Activated CD4-positive, alpha-beta T cell treated with anti-CD3 and anti-CD28 coated beads for 1 hour (primary cell): ENCODE measurements around the gene NCOA1.
"Not testable (repeated sequence)": the region's sequence is repeated elsewhere in the genome, so short reads cannot be mapped to it uniquely, and the experiment has no call there.

Experiments used
- DNase-seq: peaks from one replicate; pipeline ENCODE4 v3.0.0-alpha.2; 2020

Gene NCOA1

DNA sequence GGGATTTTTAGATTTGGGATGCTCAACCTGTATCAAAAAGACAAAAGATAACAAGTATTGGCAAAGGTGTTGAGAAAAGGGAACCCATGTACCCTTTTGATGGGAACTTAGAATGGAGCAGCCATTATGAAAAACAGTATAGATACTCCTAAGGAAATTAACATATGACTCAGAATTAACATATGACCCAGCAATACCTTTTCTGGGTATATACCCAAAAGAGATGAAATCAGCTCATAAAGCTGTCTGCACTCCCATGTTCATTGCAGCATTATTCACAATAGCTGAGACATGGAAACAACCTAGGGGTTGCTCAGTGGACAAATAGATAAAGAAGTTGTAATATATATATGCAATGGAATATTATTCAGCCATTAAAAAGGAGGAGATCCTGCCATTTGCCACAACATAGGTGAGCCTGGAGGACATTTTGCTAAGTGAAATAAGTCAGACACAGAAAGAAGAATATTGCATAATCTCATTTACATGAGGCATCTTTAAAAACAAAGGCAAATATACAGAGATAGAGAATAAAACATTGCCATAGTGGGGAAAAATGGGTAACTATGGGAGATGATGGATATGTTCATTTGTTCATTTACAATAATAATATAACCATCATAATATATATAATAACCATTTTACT, 160.1 kb downstream of the NCOA1 start:
- no peak for DNase-seq

DNA sequence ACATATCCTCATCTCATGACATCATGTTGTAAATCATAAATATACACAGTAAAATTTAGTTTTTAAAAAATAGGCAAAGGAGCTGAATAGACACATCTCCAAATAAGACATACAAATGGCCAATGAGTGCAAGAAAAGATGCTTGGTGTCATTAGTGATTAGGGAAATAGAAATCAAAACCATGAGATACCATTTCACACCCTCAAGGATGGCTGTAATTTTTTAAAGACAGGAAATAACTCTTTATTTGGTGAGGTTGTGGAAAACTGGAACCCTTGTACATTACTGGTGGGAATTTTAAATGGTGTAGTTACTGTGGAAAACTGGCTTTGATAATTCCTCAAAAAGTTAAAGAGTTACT, 160.6 kb downstream of the NCOA1 start:
- DNase-seq = no peak

GRCh38 chr2:24652265-24653182, 161.5 kb downstream of the NCOA1 start:
- DNase-seq = no peak

- DNase-seq = no peak
Measured at GRCh38 chr2:24657818-24658217, 166.8 kb downstream of the NCOA1 start.

- DNase-seq = no peak
Measured at GRCh38 chr2:24658531-24659202, 167.6 kb downstream of the NCOA1 start.

- DNase-seq = no peak
Measured at GRCh38 chr2:24659862-24660261, 168.8 kb downstream of the NCOA1 start.

DNA sequence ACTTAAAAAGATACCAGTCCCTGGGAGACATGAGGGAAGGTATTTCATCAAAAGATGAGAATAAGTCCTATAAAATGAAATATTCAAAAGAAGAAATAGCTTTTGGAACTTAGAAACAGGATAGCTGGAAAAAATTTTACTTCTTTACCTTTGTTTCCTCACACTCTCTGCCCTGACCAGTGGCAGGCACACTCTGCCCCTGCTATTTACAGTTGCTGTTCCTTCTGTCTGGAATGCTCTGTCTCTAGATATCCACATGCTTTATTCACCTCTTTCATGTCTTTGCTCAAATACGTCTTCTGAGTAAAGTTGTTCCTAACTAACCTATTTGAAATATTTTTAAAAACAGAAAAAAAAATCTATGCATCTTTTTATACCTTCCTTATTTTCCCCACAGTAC, 176.5 kb downstream of the NCOA1 start:
- DNase-seq = no peak

GRCh38 chr2:24671230-24671629, 180.2 kb downstream of the NCOA1 start:
- DNase-seq = no peak

GRCh38 chr2:24672589-24672988, 181.5 kb downstream of the NCOA1 start:
- DNase-seq = no peak

GRCh38 chr2:24675338-24675737, 184.3 kb downstream of the NCOA1 start:
- DNase-seq = no peak

GRCh38 chr2:24676493-24676892, 185.4 kb downstream of the NCOA1 start:
- no peak for DNase-seq

GRCh38 chr2:24678066-24678465, 187.0 kb downstream of the NCOA1 start:
- not testable (repeated sequence) for DNase-seq

GRCh38 chr2:24680196-24680595, 189.1 kb downstream of the NCOA1 start:
- DNase-seq = no peak

DNA sequence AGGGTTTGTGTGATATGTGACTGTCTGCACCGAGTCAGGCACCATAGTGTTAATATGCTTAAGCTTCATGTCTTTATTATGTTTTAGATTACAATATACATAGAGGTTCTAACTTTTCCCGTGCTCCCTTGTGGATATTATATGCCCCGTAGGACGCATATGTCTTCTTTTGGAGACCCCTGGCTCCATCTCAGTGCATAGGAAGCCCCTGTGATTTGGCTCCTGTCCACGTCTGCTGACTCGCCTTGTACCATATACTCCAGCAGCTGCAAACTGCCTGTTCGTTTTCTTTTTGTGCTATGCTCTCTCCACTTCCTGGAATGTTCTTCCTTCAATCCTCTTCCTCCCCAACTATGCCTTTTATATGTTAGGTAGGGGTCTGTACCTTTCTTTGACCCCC, 191.2 kb downstream of the NCOA1 start:
- DNase-seq = no peak

- no peak for DNase-seq
Measured at GRCh38 chr2:24683408-24683807, 192.4 kb downstream of the NCOA1 start.

- DNase-seq = no peak
Measured at GRCh38 chr2:24690524-24690923, 199.5 kb downstream of the NCOA1 start.

DNA sequence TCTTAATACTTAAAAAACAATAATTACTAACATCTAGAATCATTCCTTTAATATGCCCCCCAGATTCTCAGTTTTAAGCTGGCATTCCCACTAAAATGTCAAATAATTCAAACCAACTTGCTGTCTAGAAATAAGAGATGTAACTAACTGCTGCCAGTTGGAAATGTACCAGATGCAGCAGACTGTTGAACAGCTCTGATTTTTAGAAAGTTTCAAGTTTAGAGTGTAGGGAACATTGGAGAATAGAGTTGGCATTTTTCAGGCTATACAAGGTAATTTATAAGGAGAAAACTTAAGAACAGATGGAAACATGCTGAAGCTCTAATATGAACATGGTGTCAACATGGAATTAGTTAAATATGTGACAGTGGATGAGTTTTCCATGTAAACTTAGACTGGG, 200.8 kb downstream of the NCOA1 start:
- DNase-seq = no peak

GRCh38 chr2:24697792-24698191, 206.7 kb downstream of the NCOA1 start:
- no peak for DNase-seq

DNA sequence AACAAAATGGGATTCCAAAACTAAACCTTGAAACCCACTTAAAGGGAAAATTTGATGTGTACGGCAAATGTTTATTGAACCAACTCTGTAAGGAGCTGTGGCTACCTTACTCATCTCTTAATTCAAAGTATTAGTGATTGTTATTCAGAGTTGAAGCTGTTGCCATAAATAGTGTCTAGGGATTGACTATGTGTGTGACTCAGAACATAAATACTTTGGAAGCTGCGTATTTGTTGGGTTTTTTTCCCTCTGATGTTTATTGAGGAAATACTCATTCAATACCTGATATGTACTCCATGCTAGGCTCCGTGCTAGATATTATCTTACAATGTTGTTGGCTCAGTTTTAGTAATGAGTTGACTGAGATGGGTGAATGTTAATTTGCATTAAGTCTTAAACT, 211.7 kb downstream of the NCOA1 start:
- no peak for DNase-seq

DNA sequence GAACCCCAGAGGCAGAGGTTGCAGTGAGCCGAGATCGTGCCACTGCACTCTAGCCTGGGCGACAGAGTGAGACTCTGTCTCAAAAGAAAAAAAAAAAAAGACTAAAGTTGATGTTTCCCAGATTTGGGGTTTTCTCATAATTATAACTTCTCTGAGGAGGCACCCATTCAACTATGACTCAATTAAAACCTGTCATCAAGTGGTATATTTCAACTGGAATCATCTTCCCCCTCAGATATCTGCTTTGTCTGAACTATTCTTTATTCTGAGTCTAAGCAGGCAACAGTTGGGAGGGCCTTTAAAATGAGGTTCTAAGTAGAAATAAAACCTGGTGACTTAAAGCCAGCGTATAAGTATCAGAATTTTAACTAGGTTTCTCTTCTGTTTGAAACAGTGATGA, 213.6 kb downstream of the NCOA1 start:
- no peak for DNase-seq

- DNase-seq = no peak
Measured at GRCh38 chr2:24707143-24707542, 216.1 kb downstream of the NCOA1 start.

- no peak for DNase-seq
Measured at GRCh38 chr2:24708537-24709152, 217.6 kb downstream of the NCOA1 start.

- DNase-seq = no peak
Measured at GRCh38 chr2:24710806-24711205, 219.8 kb downstream of the NCOA1 start.

DNA sequence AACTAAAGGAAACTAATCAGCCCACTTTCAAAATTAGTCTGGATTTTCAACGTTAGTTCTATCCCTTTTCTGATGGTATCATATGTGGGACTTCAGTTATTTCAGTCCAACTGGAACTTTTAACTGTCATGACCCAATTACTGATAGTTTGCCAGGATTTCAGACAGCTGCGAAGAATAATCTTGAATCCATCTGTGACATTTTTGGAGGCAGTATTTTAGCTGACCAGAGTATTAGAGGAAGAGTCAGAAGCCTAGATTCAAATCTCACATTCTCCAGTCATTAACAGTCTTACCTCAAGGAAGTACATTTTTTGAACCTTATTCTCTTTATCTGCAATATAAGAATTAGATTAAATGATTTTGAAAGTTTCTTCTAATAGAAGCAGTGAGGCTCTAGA, 220.8 kb downstream of the NCOA1 start:
- DNase-seq = no peak
